Vagina (tissue), 2 donors: Measurements from ENCODE around the gene MRTFB. TPM values are rescaled to one million over a fixed set of nuclear protein-coding genes. Genes with fewer than 3 reads are reported as not detected.

Experiments
- DNase-seq, 2 donors: peaks; one replicate each; pipeline ENCODE4 v3.0.0-alpha.2; 2017; ENCODE audit errors: extremely low spot score in 2 of 2
- H3K27ac ChIP-seq: fragments of 200-600 bp; sonication (generic); one replicate; pipeline ENCODE4 v1.5.1; 2019
- H3K27me3 ChIP-seq: fragments of 200-600 bp; sonication (generic); one replicate; pipeline ENCODE4 v1.5.1; 2019
- H3K36me3 ChIP-seq, 2 donors: fragments of 200-600 bp; sonication (generic); one replicate each; pipeline ENCODE4 v1.5.1; 2017 to 2019
- H3K4me1 ChIP-seq: fragments of 200-600 bp; sonication (generic); one replicate; pipeline ENCODE4 v1.5.1; 2019
- H3K4me3 ChIP-seq, 2 donors: fragments of 200-600 bp; sonication (generic); 1 replicate in 1 of 2; 2 replicates in 1 of 2; pipeline ENCODE4 v1.5.1; 2016 to 2019
- H3K9me3 ChIP-seq: fragments of 200-600 bp; sonication (generic); one replicate; pipeline ENCODE4 v1.5.1; 2019
- CTCF ChIP-seq, 3 experiments: fragments of 450-650 bp in 2 of 3; fragments of 200-600 bp in 1 of 3; sonication (generic) in 1 of 3; IDR thresholded peaks; one replicate each; pipeline ENCODE4 v1.5.1; 2017 to 2019; ENCODE audit warnings: antibody characterized with exemption in 3 of 3, mild to moderate bottlenecking in 2 of 3, moderate library complexity in 2 of 3
- POLR2A ChIP-seq, 2 donors: fragments of 450-650 bp; IDR thresholded peaks; one replicate each; pipeline ENCODE4 v1.6.1; 2017; ENCODE audit warnings: antibody characterized with exemption in 2 of 2, mild to moderate bottlenecking in 2 of 2, moderate library complexity in 2 of 2
- POLR2AphosphoS5 ChIP-seq, 2 donors: sonication (generic); formaldehyde crosslinking; IDR thresholded peaks; one replicate each; pipeline ENCODE4 v1.9.0; 2017; ENCODE audit warnings: antibody characterized with exemption in 2 of 2, mild to moderate bottlenecking in 2 of 2, low read depth in 1 of 2; ENCODE audit not compliant: insufficient read depth in 1 of 2
- intact Hi-C: fragments of 100-400 bp; cut with DNase I; formaldehyde crosslinking; loops from one replicate; pipeline ENCODE4 v1.15.1; 2023
- microRNA counts, 2 donors: library from miRNA; unstranded; fragments of <30 nt; microRNA quantifications; one replicate each; lab custom pipeline; 2016 to 2017
- microRNA-seq: library from miRNA; unstranded; fragments of <30 nt; microRNA quantifications from one replicate; pipeline ENCODE4, GENCODE V29; 2017; ENCODE audit warnings: borderline number of aligned reads, borderline replicate concordance
- small RNA-seq: library from RNA; depleted of rRNA; stranded (forward); fragments of <200 nt; gene quantifications from one replicate; pipeline ENCODE3, GENCODE V24; 2016
- total RNA-seq: library from RNA; depleted of rRNA; stranded (reverse); fragments of >200 nt; gene quantifications from one replicate; pipeline ENCODE4 v1.2.3, GENCODE V29; 2016

MRTFB gene
- total RNA-seq, 1 donor from 2014 or later = 103 TPM

GRCh38 chr16:14309906-14310305 lies 238.8 kb downstream of the MRTFB start:
- H3K27me3 ChIP-seq = no peaks in the 10 kb centered on the region
- no peaks in the 10 kb centered on the region for H3K9me3 ChIP-seq
- intact Hi-C loops = no loop called here
- H3K4me1 ChIP-seq = peaks cover 70% of the 10 kb centered on the region
- TF ChIP-seq POLR2AphosphoS5 (IDR thresholded peaks at IDR 0.05; ENCODE audit: insufficient read depth in 1 of 2, low read depth in 1 of 2) (no peak), CTCF (IDR thresholded peaks at IDR 0.05) (no peak), POLR2A (IDR thresholded peaks at IDR 0.05) (no peak)
- H3K27ac ChIP-seq = peak overlapping the region; percentile 4
- DNase-seq = no peak
- H3K36me3 ChIP-seq = no peaks in the 10 kb centered on the region
- H3K4me3 ChIP-seq = no peak overlapping the region

GRCh38 chr16:14310519-14310991 lies 239.4 kb downstream of the MRTFB start:
- Histone ChIP-seq H3K36me3 (no peaks in the 10 kb centered on the region), H3K27ac (peak overlapping the region; percentile 38), H3K9me3 (no peaks in the 10 kb centered on the region), H3K4me1 (peaks cover 64% of the 10 kb centered on the region), H3K4me3 (peak overlapping the region in 1 of 2 donors; percentile 21), H3K27me3 (no peaks in the 10 kb centered on the region)
- intact Hi-C loops = no loop called here
- TF ChIP-seq CTCF (IDR thresholded peaks at IDR 0.05) = no peak
- TF ChIP-seq POLR2AphosphoS5 (IDR thresholded peaks at IDR 0.05; ENCODE audit: insufficient read depth in 1 of 2, low read depth in 1 of 2) = peak in 1 of 2 donors; percentile 20
- no peak for TF ChIP-seq POLR2A (IDR thresholded peaks at IDR 0.05)
- DNase-seq = no peak

- no peaks in the 10 kb centered on the region for H3K9me3 ChIP-seq
- H3K4me1 ChIP-seq = peaks cover 34% of the 10 kb centered on the region
- H3K4me3 ChIP-seq = no peak overlapping the region
- H3K27ac ChIP-seq = no peak overlapping the region
- TF ChIP-seq CTCF (IDR thresholded peaks at IDR 0.05) = no peak
- no peak for TF ChIP-seq POLR2AphosphoS5 (IDR thresholded peaks at IDR 0.05; ENCODE audit: insufficient read depth in 1 of 2, low read depth in 1 of 2)
- no peak for TF ChIP-seq POLR2A (IDR thresholded peaks at IDR 0.05)
- DNase-seq = no peak
- intact Hi-C loops = no loop called here
- H3K27me3 ChIP-seq = no peaks in the 10 kb centered on the region
- no peaks in the 10 kb centered on the region for H3K36me3 ChIP-seq
These were observed 243.0 kb downstream of the MRTFB start for GRCh38 chr16:14314116-14314515.

- peaks cover 17% of the 10 kb centered on the region for H3K4me1 ChIP-seq
- H3K4me3 ChIP-seq = no peak overlapping the region
- intact Hi-C loops = no loop called here
- no peaks in the 10 kb centered on the region for H3K36me3 ChIP-seq
- TF ChIP-seq POLR2A (IDR thresholded peaks at IDR 0.05) (no peak), POLR2AphosphoS5 (IDR thresholded peaks at IDR 0.05; ENCODE audit: insufficient read depth in 1 of 2, low read depth in 1 of 2) (no peak), CTCF (IDR thresholded peaks at IDR 0.05) (no peak)
- no peaks in the 10 kb centered on the region for H3K9me3 ChIP-seq
- H3K27ac ChIP-seq = no peak overlapping the region
- no peak for DNase-seq
- H3K27me3 ChIP-seq = no peaks in the 10 kb centered on the region
These were observed 244.7 kb downstream of the MRTFB start for GRCh38 chr16:14315683-14316320.

MicroRNA genes within 50 kb of the gene (microRNA counts, 767-probe panel; counts per million panel counts)
- microRNA hsa-miR-193b-3p (lab: Ali Mortazavi, UCI) (1,705 to 5,410 counts per million in 2 donors), microRNA hsa-miR-365a-3p (lab: Ali Mortazavi, UCI) (1,880 to 4,802 counts per million in 2 donors)

Small RNA genes within 50 kb of the gene (microRNA-seq; reads per million reads assigned to microRNA genes)
- gene MIR193B (649 reads per million, percentile 72 among the genes with 10 or more reads in this experiment), gene MIR365A (1.9 reads per million)

Small RNA genes within 50 kb of the gene (small RNA-seq; reads per million reads assigned to genes)
- gene MIR193B (55.2 reads per million, percentile 96 among the genes with 10 or more reads in this experiment), gene MIR365A (0.26 reads per million), gene RF00019 (not detected)

Other genes with a start within 250 kb of the MRTFB start
- 8.6 TPM for gene ERCC4, start 151.2 kb upstream of the MRTFB start, total RNA-seq